NT2/D1 (cell line): ENCODE results near the gene AMDHD1.

ENCODE experiments used
- SUZ12 ChIP-seq: IDR thresholded peaks from 2 replicates; pipeline ENCODE4 v1.6.1; 2011; ENCODE audit not compliant: insufficient read length, insufficient read depth; ENCODE audit errors: extremely low read depth
- YY1 ChIP-seq: IDR thresholded peaks from 2 replicates; pipeline ENCODE4 v1.6.1; 2011; ENCODE audit not compliant: insufficient read length, insufficient read depth

GRCh38 chr12:95978774-95979173 lies 35.6 kb downstream of the AMDHD1 start:
- TF ChIP-seq YY1 (no peak), SUZ12 (no peak)
